Activated CD8-positive, alpha-beta memory T cell treated with anti-CD3 and anti-CD28 coated beads, Interleukin-2, amount 50 U/mL, for 1 hour (primary cell): ENCODE results near the gene TRUB2.
A peak's percentile ranks its signal among the peaks of the same experiment; 100 is the strongest.

ENCODE experiments used
- DNase-seq: peaks from one replicate; pipeline ENCODE4 v3.0.0-alpha.2; 2020; ENCODE audit errors: extremely low read depth

Gene TRUB2, protein sequence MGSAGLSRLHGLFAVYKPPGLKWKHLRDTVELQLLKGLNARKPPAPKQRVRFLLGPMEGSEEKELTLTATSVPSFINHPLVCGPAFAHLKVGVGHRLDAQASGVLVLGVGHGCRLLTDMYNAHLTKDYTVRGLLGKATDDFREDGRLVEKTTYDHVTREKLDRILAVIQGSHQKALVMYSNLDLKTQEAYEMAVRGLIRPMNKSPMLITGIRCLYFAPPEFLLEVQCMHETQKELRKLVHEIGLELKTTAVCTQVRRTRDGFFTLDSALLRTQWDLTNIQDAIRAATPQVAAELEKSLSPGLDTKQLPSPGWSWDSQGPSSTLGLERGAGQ

GRCh38 chr9:128322404-128323211, at the start of gene TRUB2, which contains the start of gene COQ4:
Gene TRUB2, minus strand, starts transcription at chr9:128322447. Its CDS starts 39 bp downstream, at chr9:128322408.
Gene COQ4, plus strand, starts transcription at chr9:128322839. Its CDS starts 20 bp downstream, at chr9:128322859.
- DNase-seq = peak; percentile 82

DNA sequence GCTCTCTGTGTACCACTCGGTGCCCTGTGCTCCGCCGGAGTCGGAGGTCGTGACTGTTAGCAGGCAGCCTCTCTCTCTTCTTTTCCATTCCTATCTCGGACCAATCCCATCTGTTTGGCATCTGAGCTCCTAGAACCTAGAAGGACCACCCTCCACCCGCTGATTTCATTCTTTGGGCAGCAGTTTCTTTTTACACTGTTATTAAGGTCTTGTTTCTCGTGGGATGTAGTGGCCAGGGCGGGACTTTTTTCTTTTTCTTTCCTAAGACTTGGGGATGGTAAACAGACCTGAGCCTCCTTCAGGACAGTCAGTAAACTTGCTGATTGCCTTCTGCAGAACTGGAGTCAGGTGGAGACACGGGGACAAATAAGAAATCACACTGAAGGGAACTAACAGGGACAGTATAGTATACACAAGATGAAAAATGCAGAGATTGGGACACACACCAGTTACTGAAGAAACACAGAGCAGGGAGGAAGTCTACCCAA, 49.4 kb upstream of the TRUB2 start:
- DNase-seq = no peak

- peak; percentile 77 for DNase-seq
Observed at GRCh38 chr9:128370752-128371629, 48.7 kb upstream of the TRUB2 start, which contains the start of gene URM1. Gene URM1, plus strand, starts transcription at chr9:128371374. Its CDS starts 7 bp downstream, at chr9:128371381.

- DNase-seq = no peak
Observed at GRCh38 chr9:128370367-128370751, 48.1 kb upstream of the TRUB2 start.

DNA sequence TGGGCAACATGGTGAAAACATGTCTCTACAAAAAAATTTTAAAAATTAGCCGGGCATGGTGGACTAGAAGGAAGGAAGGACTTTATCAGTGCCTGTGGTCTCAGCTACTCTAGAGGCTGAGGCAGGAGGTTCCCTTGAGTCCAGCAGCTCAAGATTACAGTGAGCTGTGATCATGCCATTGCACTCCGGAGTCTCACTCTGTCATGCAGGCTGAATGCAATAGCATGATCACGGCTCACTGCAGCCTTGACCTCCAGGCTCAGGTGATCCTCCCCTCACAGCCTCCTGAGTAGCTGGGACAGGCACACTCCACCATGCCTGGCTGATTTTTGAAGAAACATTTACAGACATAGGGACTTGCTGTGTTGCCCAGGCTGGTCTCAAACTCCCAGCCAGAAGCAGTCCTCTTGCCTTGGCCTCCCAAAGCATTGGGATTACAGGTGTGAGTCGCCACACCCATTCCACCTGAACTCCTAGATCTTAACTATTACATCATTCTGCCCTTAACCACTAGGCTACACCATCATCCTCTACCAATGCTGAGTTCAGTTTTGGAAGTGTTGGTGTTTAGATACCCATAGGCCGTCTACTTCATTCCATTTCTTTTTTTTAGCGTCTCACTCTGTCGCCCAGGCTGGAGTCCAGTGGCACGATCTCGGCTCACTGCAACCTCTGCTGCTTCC, 46.9 kb upstream of the TRUB2 start:
- DNase-seq = no peak

DNA sequence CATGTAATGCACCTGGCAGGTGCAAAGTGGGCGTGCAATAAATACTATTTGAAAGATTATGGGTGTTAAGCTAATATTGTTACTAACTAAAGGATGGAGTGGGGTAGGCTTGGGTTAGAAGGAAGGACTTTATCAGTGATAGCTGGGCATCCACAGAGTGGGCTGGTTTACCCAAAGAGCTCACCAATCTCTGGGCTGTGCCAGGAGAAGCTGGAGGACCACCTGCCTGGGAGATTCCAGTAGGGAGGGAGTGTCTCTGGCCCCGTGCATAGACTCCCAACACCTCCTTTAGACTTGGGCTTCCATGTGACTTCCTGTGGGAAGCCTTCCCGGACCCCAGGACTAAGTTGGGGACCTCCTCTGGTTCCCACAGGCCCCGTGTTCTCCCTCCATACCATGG, 43.3 kb upstream of the TRUB2 start:
- DNase-seq = no peak

DNA sequence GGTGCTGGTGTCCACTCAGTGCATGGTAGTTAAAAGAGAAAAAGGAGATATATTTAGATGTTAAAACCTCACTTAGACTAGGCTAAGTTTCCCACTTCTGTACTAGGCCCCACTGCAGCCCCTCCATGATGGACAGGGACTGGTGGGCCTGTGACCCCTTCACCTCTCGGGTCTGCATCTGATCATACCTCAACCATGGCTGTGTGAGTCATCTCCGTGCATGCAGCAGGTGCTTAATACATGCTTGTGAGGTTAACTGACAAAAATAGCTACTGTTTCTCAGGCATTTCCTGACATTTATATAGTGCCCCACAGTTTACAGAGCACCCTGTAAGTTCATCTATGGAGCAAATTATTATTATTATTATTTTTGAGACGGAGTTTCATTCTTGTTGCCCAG, 40.5 kb upstream of the TRUB2 start:
- DNase-seq = no peak

GRCh38 chr9:128361986-128362646, 39.9 kb upstream of the TRUB2 start:
- DNase-seq = peak; percentile 39

DNA sequence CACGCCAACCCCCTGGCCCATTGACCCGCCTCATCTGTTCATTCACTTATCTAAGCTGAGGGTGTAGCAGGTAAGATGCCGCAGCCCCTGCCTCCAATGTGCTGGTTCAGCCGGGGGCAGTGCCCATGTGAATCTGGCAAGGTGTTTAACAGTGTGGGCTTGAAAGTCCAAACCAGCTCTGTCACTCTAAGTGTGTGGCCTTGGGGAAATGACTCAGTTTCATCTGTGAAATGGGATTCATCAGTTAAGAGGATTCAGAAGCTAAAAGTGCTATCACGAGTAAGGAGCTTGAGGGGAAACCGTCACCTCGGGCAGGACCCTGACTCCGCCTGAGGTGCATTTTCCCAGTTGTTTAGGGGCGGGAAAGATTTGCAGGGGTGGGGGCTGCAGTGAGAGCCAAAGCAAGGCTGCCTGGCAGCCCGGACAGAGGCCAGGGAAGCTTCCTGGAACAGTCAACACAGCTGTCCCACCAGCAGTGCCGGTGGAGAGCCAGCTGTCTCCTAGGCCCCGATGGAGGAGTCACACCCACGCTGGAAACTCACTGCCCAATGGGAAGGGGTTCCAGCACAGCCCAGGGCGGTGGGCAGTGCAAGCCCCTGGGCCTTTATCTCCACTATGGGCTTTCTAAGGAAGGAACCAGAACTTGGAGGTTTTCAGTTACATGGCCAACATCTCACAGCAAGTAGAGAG, 39.2 kb upstream of the TRUB2 start:
- no peak for DNase-seq

DNA sequence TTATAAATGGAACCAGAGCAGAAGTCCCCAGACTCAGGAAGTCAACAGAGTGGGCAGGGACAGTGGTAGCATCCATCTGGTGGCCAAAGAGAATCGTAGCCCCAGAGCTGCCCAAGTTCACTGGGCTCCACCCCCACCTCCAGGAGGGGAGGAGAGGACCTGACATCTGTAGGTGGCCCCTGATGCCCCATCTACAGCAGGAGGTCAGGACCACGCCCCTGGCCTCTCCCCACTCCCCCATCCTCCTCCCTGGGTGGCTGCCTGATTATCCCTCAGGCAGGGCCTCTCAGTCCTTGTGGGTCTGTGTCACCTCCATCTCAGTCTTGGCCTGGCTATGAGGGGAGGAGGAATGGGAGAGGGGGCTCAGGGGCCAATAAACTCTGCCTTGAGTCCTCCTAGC, 38.6 kb upstream of the TRUB2 start:
- DNase-seq = no peak

GRCh38 chr9:128358861-128359260, 36.6 kb upstream of the TRUB2 start:
- no peak for DNase-seq

DNA sequence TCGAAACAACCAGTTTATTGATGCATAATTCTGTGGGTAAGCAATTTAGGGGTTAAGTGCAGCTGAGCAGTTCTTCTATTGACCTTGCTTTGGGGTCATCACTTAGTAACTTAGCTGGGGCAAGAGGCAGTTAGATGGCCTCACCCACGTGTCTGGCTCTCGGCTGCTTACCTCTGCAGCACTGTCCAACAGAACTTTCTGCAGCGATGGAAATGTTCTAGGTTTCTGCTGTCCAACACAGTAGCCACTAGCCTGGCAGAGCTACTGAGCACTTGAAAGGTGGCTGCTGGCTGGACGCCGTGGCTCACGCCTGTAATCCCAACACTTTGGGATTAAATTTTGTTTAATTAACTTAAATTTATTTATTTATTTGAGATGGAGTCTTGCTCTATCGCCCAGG, 35.8 kb upstream of the TRUB2 start:
- no peak for DNase-seq

- DNase-seq = no peak
Observed at GRCh38 chr9:128355451-128355850, 33.2 kb upstream of the TRUB2 start.

DNA sequence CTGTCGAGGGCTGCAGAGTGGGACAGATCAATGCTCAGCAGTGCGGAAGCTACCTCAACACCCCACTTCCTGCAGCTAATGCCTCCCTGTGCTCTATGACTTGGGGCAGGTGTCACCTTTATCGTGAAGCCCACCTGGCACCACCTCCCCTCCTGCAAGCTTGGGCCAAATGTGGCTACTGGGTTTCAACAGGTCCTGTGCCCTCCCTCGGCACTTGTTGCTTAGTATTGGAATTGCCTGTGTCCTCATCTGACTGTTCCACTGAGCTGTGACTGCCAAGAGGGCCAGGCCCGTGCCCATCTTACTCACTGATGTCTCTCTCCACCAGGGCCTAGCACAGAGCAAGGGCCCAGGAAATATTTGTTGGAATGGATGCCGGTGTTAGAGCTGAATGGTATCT, 27.5 kb upstream of the TRUB2 start:
- no peak for DNase-seq

DNA sequence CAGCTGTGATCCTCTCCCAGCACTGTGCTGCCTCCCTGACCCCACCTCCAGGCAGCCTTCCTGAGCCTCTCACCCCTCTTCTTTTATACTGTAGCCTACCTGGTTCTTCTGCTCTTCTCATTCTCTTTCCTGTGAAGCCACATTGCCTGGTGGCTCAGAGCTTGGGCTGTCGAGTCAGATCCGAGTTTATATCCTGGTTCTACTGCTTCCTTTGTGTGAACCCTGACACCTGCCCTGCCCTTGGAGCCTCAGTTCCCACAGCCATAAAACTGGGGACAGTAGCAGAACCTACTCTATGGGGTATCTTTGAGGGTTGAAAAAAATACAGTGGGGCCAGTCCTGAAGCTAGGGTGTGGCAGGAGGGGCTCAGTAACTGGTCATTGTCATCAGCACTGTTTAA, 26.9 kb upstream of the TRUB2 start:
- no peak for DNase-seq

GRCh38 chr9:128344931-128345605, 22.8 kb upstream of the TRUB2 start:
- no peak for DNase-seq

GRCh38 chr9:128343855-128344254, 21.6 kb upstream of the TRUB2 start:
- no peak for DNase-seq

- DNase-seq = no peak
Observed at GRCh38 chr9:128342971-128343680, 20.9 kb upstream of the TRUB2 start.

DNA sequence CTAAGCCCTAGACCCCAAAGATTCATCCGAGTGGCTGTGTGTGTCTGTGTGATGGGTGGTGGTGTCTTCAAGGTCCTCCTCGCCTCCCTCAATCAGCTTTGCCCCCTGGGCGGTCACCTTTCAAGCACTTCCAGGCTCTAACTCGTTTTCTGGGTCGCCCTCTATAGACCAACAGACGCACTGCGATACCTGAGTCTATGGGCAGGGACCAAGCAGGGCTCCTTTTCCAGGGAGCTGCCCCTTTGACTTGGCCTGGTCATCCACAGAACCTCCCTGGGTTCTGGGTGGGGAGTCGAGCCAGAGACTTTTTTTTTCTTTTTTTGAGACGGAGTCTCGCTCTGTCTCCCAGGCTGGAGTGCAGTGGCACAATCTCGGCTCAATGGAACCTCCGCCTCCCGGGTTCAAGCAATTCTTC, 19.2 kb upstream of the TRUB2 start:
- DNase-seq = peak; percentile 18
